Parathyroid adenoma (tissue), 2 donors: Measurements from ENCODE around the gene MYO18B.

Experiments
- H2AFZ ChIP-seq: fragments of 300-600 bp; sonication (generic); one replicate; pipeline ENCODE4 v1.7.0; 2017; ENCODE audit warnings: antibody characterized with exemption, mild to moderate bottlenecking
- H3K27ac ChIP-seq: fragments of 300-600 bp; sonication (generic); one replicate; pipeline ENCODE4 v1.7.0; 2017
- H3K27me3 ChIP-seq: fragments of 300-600 bp; sonication (generic); one replicate; pipeline ENCODE4 v1.7.0; 2017; ENCODE audit warnings: low read length; ENCODE audit not compliant: control insufficient read depth, insufficient read depth
- H3K36me3 ChIP-seq: fragments of 300-600 bp; sonication (generic); one replicate; pipeline ENCODE4 v1.7.0; 2017; ENCODE audit warnings: low read length; ENCODE audit not compliant: control insufficient read depth, insufficient read depth
- H3K4me1 ChIP-seq: fragments of 300-600 bp; sonication (generic); one replicate; pipeline ENCODE4 v1.7.0; 2017; ENCODE audit warnings: control low read depth
- H3K4me2 ChIP-seq: fragments of 300-600 bp; sonication (generic); one replicate; pipeline ENCODE4 v1.7.0; 2017; ENCODE audit warnings: low read length
- H3K4me3 ChIP-seq: fragments of 300-600 bp; sonication (generic); one replicate; pipeline ENCODE4 v1.7.0; 2017; ENCODE audit warnings: low read depth, low read length
- H3K79me2 ChIP-seq: fragments of 300-600 bp; sonication (generic); one replicate; pipeline ENCODE4 v1.7.0; 2017; ENCODE audit warnings: control low read depth
- H3K9ac ChIP-seq: fragments of 300-600 bp; sonication (generic); one replicate; pipeline ENCODE4 v1.7.0; 2017; ENCODE audit warnings: mild to moderate bottlenecking
- H3K9me3 ChIP-seq: fragments of 300-600 bp; sonication (generic); one replicate; pipeline ENCODE4 v1.7.0; 2017; ENCODE audit warnings: low read length; ENCODE audit not compliant: control insufficient read depth
- TF ChIP-seq, protein P1 (sequence below): fragments of 300-600 bp; sonication (generic); IDR thresholded peaks from one replicate; pipeline ENCODE4 v1.7.0; 2017; ENCODE audit warnings: antibody characterized with exemption, mild to moderate bottlenecking
- donor health status: primary hyperparathyroidism.

MYO18B gene

DNA sequence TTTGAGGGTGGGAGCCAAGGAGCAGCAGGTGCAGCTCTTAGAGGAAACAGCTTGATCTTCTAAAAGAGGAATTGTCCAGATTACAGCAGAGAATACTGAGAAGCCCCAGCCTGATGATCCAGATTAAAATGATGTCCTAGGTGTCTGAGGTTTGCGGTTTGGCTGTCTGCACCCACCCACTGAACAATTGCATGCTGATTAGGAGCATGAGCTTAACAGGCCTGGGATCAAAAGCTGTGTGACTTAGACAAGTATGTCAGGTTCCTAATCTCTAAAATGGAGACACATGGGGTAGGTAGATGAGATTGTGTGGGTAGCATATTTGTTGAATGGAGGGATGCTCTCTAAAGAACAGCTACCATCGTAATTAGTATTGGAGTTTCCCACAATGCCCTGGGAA lies 260.5 kb downstream of the MYO18B start:
- H3K9ac ChIP-seq = no peak overlapping the region
- H3K27ac ChIP-seq = no peak overlapping the region
- no peaks in the 10 kb centered on the region for H3K4me1 ChIP-seq
- no peak overlapping the region for H3K4me3 ChIP-seq
- H3K36me3 ChIP-seq = no peaks in the 10 kb centered on the region
- TF ChIP-seq, protein P1, sequence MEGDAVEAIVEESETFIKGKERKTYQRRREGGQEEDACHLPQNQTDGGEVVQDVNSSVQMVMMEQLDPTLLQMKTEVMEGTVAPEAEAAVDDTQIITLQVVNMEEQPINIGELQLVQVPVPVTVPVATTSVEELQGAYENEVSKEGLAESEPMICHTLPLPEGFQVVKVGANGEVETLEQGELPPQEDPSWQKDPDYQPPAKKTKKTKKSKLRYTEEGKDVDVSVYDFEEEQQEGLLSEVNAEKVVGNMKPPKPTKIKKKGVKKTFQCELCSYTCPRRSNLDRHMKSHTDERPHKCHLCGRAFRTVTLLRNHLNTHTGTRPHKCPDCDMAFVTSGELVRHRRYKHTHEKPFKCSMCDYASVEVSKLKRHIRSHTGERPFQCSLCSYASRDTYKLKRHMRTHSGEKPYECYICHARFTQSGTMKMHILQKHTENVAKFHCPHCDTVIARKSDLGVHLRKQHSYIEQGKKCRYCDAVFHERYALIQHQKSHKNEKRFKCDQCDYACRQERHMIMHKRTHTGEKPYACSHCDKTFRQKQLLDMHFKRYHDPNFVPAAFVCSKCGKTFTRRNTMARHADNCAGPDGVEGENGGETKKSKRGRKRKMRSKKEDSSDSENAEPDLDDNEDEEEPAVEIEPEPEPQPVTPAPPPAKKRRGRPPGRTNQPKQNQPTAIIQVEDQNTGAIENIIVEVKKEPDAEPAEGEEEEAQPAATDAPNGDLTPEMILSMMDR = no peak
- H2AFZ ChIP-seq = no peak overlapping the region
- no peaks in the 10 kb centered on the region for H3K9me3 ChIP-seq
- no peak overlapping the region for H3K4me2 ChIP-seq
- no peaks in the 10 kb centered on the region for H3K79me2 ChIP-seq
- no peaks in the 10 kb centered on the region for H3K27me3 ChIP-seq

DNA sequence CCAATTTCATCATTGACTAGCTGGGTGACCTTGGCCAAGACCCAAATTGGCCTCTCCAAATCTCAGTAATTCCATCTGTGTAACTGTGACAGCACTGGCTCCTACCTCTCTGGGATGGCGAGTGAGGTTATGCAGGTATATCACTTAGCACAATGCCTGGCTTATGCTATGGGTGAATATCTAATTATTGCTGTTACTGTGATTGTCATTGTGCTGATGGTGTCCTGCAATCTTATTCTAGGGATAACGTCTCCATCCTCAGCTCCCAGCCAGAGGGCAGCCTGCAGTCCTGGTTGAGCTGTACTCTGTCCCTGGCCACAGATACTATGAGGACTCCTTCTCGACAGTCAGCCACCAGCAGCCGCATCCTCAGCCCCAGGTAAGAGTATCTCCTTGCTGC lies 262.5 kb downstream of the MYO18B start:
- TF ChIP-seq, protein P1 = no peak
- Histone ChIP-seq H3K4me3 (no peak overlapping the region), H3K79me2 (no peaks in the 10 kb centered on the region), H3K27ac (no peak overlapping the region), H3K9ac (no peak overlapping the region), H3K4me1 (no peaks in the 10 kb centered on the region), H3K4me2 (no peak overlapping the region), H3K36me3 (no peaks in the 10 kb centered on the region), H3K9me3 (no peaks in the 10 kb centered on the region), H2AFZ (no peak overlapping the region), H3K27me3 (no peaks in the 10 kb centered on the region)

DNA sequence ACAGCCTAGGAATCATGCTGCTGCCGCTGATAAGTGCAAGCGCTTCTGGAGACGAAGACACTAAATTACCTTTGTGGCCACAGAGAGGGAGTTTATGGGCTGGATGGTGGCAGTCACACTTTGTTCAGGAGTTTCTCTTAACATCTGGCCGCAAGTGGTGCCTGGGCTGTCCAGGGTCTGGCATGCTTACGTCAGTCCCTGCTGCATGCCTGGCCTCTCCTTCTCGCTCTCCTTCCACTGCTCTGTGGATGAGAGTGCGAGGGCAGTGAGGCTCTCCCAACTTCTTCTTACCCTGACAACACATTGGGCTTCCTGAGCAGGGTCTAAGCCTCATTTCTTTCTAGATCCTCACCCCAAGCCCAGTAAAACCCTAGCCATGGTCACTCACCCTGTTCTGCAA lies 266.6 kb downstream of the MYO18B start:
- Histone ChIP-seq H3K4me2 (no peak overlapping the region), H3K9ac (no peak overlapping the region), H3K27me3 (no peaks in the 10 kb centered on the region), H2AFZ (no peak overlapping the region), H3K79me2 (no peaks in the 10 kb centered on the region), H3K4me3 (no peak overlapping the region), H3K9me3 (no peaks in the 10 kb centered on the region), H3K4me1 (no peaks in the 10 kb centered on the region), H3K27ac (no peak overlapping the region), H3K36me3 (no peaks in the 10 kb centered on the region)
- TF ChIP-seq, protein P1 = no peak

DNA sequence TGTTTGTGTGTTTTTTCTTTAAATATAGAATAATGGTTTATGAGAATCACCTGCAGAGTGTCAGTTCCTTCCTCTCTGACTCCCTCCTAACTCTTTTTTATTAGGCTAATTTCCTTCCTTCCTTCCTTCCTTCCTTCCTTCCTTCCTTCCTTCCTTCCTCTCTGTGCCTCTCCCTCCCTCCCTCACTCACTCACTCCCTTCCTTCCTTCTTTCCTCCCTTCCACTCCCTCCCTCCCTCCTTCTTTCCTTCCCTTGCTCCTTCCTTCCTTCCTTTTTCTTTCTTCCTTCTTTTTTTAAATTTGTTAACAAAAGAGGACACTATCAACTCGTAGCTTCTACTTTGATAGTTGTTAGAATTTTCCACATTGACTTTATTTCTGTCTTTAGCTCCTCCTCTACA lies 274.9 kb downstream of the MYO18B start:
- Histone ChIP-seq H3K4me2 (no peak overlapping the region), H3K9me3 (no peaks in the 10 kb centered on the region), H3K27ac (no peak overlapping the region), H3K27me3 (no peaks in the 10 kb centered on the region), H3K36me3 (no peaks in the 10 kb centered on the region), H2AFZ (no peak overlapping the region), H3K4me3 (no peak overlapping the region), H3K9ac (no peak overlapping the region), H3K4me1 (no peaks in the 10 kb centered on the region), H3K79me2 (no peaks in the 10 kb centered on the region)
- TF ChIP-seq, protein P1 = no peak

DNA sequence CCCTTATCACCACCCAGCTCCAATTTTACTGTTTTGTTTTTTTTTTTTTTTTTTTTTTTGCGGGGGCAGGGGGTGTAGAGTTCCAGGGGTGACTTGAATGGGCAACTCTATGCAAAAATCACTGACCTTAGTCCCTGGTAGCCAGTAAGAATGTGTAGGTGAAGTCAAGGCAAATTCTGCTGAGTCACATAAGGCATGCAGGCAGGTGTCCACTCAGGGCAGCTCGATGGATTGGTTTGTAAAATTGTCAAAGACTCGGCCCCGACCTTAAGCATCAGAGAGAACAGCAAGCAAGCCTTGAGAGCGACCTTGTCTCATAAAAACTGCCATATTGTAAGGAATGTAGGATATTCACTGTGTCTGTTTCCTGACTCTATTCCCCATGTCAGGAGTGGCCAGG lies 275.9 kb downstream of the MYO18B start:
- Histone ChIP-seq H3K9ac (no peak overlapping the region), H3K36me3 (no peaks in the 10 kb centered on the region), H3K9me3 (no peaks in the 10 kb centered on the region), H3K4me1 (no peaks in the 10 kb centered on the region), H3K27me3 (no peaks in the 10 kb centered on the region), H3K79me2 (no peaks in the 10 kb centered on the region), H2AFZ (no peak overlapping the region), H3K27ac (no peak overlapping the region), H3K4me3 (no peak overlapping the region), H3K4me2 (no peak overlapping the region)
- TF ChIP-seq, protein P1 = no peak
